GM21390 (cell line): Measurements from ENCODE around the gene PPP2R3C.
"Not testable (repeated sequence)": the region's sequence is repeated elsewhere in the genome, so short reads cannot be mapped to it uniquely, and the experiment has no call there.

ENCODE experiments used
- ATAC-seq: cut with Tn5 transposase; IDR thresholded peaks from one replicate; pipeline ENCODE4 v1.9.1; 2021; ENCODE audit not compliant: unreplicated experiment

Gene PPP2R3C

DNA sequence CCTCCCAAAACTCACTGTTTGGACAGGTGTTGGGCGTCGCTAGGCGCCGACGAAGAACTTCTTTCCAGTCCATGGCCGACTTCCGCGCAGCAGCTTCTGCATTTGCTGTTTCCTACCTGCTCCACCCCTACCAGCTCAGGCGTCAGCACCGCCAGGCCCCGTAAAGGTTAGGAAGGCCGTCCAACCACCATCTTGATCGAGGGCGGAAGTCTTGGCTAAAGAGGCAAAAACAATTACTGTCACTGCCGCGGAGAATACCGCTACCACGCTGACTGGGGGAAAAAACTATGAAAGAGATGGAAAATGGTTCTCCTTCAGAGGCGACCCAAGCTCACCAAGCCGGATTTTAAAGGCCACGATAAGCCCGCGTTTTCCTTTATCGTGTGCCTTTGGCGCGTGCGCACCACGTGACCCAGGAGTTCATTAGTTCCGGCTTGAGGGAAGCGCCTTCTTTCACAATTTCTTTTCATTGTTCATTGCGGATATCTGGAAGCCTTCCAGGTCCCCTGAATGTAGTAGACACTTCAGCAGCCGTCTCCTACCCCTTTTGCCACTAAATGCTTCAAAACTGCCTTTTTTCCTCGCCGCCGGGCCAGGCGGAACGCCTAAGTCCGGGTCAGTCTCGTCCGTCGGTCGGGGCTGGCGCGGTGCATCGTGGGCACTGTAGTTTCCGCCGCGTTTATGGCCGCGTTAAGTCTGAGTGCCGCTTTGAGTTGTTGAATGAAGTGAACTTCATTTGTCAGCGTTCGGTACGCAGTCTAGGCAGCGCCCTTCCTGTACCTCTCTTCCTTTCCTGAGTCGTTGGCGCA is at the start of gene PPP2R3C, which contains the start of gene PRORP:
Gene PPP2R3C (minus strand): TSS at position 104 of the 809 bp plus-strand sequence. CDS start 31 bp downstream, at position 73.
Gene PRORP (plus strand): TSS at position 666 of the 809 bp plus-strand sequence. CDS start 694 bp downstream, outside the sequence.
- peak; percentile 85 for ATAC-seq

DNA sequence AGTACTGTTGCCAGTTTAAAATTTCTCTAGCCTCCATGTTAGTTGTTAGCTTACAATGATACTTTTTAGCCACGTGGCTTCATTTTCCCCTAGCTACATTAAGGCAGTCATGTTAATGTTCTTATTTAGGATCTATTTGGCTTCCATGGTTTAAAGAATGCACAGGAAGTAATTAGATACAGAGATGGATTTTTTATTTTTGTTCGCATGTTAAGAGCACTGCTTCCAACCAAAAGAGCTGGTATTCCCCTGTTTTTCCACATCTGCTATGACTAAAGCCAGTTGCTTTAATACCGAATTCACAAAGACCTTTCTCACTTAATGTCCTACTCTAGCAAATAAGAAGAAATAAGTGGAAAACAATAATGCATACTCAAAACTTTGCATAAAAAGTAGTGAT is 45.7 kb upstream of the PPP2R3C start:
- ATAC-seq = no peak

DNA sequence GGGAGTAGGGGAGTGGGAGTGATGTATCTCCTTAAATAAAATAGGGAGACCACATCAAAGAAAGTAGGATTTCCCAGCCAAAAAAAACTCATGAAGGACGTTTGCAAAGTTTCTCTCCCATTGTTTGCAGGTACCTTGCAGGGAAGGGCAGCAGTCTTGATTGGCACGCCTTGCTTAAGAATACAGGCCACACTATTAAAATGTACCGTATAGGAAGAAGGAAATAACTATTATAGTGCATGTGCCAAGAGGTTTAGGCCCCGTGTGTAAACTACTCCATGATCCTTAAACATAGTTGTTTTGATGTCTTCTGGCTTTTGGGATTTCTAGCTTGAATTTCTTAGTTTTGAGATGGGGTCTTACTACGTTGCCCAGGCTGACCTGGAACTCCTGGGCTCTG is 43.1 kb upstream of the PPP2R3C start:
- no peak for ATAC-seq

DNA sequence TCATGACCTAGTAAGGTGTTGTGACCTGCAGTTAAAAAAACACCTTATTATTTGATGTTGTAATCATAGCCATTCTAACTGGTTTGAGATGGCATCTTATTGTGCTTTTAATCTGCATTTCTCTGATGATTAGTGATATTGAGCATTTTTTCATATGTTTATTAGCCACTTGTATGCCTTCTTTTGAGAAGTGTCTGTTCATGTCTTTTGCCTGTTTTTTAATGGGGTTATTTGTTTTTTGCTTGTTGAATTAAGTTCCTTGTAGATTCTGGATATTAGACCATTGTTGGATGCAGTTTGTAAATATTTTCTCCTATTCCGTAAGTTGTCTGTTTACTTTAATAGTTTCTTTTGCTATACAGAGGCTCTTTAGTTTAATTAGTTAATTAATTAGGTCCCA is 41.6 kb upstream of the PPP2R3C start:
- no peak for ATAC-seq

DNA sequence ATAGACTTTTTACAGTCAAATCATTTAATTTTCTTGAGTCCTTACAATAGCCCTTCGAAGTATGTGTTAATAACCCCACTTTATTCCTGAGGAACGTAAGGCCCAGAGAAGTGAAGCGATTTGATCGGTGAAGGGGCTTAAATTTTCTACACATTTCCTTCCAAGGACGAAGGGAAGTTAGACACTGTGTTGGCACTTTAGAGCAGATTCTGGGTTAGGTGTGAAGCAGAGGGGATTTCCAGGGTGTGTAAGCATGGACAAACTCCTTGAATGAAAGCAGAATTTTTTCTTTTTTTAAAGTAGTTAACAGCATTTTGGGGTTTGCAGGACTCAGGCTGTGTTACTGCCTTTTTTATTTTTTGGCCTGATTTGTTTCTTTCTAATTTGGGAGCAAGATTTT is 39.4 kb upstream of the PPP2R3C start:
- ATAC-seq = no peak

DNA sequence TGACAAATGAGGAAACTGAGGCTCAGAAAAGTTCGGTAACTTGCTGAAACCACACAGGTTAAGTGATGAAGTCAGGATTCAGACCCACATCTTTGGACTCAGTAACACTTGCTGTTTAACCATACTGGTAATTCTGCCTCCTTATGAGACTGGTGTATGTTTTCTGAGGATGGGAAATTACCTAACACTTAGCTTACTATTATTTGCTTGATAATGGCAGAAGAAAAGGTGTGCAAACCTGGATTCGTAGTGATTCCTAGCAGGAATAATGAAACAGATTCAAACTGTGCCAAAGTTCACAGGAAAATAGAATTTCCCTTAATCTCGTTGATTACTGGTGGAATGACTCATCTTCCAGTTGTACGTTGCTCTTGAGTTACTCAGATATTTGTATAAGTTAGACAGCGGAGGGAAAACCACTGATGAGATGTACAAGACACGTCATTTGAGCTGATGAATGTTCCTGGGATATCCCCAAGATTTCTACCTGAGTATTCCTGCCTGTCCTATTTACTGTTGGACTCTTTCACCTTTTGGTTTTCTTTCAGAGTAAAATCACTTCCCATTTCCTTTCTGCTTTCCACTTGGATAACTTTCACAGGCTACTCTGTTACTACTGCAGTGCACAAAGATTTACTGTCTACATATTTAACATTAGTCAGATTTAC is 38.1 kb upstream of the PPP2R3C start:
- ATAC-seq = no peak

DNA sequence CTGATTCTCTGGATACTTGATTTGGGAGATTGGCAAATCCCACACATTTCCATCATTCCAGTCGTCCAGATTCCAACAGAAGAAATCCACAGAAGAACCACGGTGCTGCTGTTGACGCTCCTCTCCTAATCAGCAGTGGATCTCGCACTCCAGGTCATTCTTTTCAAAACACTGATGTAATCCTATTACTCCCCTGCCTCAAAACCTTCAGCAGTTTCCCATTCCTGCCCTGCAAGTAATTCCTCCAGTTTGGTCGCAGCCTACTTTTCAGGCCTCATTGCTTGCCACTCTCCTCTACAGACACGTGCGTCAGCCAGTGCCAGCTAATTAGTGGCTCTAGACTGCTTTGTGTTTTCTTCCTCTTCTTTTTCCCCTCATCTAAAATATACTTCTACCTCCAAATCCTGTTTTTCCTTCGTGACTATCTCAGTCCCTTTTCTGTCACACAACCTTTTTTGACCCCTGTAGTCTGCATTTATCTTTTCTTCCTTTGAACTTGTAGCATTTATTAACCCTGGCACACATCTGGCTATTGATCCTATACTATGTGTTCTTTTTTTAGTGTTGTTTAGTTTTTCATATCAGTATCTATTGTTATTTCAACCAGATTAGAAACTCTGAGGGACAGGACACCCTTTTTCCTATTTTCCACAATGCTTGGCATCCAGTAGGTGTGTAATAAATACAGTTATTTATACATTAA is 37.3 kb upstream of the PPP2R3C start:
- ATAC-seq = no peak

DNA sequence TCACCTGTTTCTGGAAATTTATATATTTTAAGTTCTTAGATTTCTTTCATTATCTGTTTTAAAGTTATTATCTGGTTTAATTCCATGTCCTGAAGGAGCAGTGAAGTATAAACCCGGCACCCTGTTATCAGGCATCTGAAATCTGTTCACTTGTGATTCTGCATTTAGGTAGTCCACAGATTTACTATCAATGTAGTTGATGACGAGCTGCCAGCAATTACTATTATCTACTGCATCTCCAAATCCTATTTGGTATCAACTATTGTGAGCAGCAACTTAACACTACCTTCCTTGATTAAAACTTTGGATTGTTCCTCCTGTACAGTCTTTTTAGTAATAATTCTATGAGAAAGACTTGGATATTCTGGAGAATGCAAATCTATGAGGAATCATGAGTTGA is 36.7 kb upstream of the PPP2R3C start:
- no peak for ATAC-seq

DNA sequence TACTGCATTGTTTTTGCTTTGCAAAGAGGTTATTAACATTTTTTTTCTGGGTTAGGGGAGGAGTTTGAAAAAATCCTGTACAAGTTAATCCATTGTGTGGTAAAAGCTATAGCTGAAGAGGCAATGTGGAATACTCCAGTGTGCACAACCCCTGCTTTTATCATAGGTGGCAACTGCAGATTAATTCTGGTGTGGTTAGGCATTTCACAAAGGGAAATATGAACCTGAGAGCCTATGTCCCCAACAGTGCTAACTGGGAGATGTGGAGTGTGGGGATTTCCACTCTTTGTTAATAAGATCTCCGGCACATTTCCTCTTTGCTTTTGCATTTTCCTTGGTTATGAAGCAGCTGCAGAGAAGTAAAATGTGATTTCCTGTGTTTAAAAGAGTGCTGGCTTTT is 34.2 kb upstream of the PPP2R3C start:
- no peak for ATAC-seq

DNA sequence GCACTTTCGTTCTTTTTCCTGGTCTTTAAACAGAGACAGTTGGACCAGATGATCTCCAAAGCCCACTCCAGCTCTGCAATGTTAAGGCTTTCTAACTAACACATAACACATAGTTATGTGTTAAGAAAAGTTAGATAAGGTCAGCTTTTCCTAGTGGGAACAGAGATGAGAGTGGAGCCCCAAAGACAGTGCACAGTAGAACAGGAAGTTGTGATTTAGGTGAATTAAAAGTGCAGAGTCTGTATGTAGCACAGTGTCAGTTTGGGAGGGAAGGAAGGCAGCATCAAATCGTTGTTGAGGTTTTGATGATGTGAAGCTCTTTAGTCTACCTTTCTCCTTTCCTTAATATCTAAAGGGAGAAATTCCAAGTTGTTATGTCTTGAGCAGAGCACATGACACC is 32.2 kb upstream of the PPP2R3C start:
- no peak for ATAC-seq

DNA sequence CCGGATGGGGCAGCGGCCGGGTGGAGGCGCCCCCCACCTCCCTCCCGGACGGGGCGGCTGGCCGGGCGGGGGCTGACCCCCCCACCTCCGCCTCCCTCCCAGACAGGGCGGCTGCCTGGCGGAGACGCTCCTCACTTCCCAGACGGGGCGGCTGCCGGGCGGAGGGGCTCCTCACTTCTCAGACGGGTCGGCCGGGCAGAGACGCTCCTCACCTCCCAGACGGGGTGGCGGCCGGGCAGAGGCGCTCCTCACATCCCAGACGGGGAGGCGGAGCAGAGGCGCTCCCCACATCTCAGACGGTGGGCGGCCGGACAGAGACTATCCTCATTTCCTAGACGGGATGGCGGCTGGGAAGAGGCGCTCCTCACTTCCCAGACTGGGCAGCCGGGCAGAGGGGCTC is 30.7 kb upstream of the PPP2R3C start:
- ATAC-seq = not testable (repeated sequence)

DNA sequence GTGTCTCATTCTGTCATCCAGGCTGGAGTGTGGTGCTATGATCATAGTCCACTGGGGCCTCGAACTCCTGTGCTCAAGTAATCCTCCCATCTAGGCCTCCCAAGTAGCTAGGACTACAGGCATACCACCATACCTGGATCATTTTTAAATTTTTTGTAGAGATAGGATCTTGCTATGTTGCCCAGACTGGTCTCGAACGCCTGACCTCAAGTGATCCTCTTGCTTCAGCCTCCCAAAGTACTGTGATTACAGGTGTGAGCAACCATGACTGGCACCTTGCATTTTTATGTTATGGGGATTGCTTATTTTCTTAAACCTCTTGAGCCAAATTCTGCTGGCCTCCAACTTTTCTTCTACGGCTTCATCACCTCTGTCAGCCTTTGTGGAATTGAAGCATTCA is 27.4 kb upstream of the PPP2R3C start:
- no peak for ATAC-seq

DNA sequence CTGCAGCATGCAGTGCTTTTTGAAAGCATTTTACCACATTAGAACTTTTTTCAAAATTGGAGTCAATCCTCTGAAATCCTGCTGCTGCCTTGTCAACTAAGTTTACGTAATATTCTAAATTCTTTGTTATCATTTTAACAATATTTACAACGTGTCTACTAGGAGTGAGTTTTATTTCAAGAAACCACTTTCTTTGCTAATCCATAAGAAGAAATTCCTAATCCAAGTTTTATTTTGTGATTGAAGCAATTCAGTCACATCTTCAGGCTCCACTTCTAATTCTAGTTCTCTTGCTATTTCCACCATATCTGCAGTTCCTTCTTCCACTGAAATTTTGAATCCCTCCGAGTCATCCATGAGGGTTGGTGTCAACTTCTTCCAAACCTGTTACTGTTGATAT is 25.9 kb upstream of the PPP2R3C start:
- no peak for ATAC-seq

DNA sequence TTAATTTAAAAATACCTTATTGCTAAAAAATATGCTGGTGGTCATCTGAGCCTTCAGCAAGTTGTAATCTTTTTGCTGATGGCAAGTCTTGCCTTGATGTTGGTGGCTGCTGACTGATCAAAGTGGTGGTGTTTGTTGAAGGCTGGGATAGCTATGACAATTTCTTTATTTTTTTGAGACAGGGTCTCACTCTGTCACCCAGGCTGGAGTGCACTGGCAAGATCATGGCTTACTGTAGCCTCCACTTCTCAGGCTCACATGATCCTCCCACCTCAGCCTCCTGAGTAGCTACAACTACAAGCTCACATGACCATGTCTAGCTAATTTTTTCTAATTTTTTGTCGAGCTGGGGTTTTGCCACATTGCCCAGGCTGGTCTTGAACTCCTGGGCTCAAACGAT is 25.4 kb upstream of the PPP2R3C start:
- no peak for ATAC-seq

DNA sequence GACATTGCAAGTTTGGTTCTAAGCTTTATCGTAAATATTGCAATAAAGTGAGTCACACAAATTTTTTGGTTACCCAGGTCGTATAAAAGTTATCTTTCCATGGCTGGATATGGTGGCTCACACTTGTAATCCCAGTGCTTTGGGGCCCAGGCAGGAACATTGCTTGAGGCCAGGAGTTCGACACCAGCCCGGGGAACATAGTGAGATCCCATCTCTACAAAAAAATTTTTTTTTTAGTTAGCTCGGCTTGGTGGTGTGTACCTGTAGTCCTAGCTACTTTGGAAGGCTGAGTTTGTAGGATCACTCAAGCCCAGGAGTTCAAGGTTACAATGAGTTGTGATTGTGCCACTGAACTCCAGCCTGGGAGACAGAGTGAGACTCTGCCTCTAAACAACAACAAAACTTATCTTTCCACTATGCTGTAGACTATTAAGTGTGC is 24.9 kb upstream of the PPP2R3C start:
- no peak for ATAC-seq

DNA sequence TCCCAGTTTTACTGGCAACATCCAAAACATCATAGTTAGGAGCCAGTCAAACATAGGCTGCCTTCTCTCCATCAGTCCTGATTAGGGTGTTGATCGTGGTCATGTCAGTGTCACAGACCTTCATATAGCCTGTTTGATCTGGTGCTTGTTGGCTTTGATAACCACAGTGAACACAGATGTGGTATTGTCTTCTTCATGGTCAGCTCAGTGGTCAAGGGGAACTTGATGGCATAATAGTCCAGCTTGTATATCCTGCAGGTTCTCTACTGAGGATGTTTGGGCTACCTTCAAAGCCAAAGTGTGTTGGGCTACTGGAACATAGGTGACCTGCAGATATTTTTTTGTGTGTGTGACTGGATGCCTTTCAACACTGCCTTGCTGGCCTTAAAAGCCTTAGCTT is 22.2 kb upstream of the PPP2R3C start:
- no peak for ATAC-seq

DNA sequence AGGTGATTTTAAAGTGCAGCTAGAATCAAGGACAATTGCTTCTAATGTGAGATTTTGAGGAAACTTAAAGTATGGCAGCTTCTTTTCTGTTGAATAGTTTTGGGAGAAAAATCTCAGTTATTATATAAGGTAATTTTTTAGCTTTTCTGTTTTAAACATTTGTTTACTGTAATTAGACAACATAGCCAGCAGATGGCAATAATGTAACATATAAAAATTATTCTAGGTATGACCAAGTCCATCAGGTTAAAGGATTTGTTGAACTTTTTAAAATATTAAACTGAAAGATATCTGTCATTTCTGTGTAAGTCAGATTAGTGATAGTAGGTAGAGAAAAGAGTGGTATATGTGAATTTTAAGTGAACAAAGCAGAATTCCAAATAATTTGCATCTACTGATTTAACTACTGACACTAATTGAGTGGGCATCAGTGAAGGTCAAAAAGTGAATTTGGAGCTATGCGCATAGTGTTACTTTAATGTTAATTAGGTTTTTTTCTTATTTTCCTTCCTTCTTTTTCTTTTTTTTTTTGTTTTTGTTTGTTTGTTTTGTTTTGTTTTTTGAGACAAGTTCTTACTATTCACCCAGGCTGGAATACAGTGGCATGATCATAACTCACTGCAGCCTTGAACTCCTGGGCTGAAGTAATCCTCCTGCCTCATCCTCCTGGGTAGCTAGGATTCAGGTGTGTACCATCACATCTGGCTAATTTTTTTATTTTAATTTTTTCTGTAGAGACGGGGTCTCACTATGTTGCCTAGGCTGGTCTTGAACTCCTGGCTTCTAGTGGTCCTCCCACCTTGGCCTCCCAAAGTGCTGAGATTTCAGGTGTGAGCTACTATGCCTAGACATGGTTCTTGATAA is 19.2 kb upstream of the PPP2R3C start:
- no peak for ATAC-seq

DNA sequence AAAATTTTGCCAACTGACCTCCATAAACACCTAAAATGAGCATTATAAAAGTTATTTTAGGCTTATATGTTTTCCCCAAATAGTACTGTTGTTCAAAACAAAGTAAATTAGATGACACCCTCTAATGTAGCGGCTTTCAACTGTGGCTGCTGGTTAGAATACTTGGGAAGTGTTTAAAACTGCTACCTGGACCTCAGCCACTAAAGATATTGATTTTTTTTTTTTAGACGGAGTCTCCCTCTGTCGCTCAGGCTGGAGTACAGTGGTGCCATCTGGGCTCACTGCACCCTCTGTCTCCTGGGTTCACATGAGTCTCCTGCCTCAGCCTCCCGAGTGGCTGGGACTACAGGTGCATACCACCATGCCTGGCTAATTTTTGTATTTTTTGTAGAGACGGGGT is 16.8 kb upstream of the PPP2R3C start:
- ATAC-seq = no peak

DNA sequence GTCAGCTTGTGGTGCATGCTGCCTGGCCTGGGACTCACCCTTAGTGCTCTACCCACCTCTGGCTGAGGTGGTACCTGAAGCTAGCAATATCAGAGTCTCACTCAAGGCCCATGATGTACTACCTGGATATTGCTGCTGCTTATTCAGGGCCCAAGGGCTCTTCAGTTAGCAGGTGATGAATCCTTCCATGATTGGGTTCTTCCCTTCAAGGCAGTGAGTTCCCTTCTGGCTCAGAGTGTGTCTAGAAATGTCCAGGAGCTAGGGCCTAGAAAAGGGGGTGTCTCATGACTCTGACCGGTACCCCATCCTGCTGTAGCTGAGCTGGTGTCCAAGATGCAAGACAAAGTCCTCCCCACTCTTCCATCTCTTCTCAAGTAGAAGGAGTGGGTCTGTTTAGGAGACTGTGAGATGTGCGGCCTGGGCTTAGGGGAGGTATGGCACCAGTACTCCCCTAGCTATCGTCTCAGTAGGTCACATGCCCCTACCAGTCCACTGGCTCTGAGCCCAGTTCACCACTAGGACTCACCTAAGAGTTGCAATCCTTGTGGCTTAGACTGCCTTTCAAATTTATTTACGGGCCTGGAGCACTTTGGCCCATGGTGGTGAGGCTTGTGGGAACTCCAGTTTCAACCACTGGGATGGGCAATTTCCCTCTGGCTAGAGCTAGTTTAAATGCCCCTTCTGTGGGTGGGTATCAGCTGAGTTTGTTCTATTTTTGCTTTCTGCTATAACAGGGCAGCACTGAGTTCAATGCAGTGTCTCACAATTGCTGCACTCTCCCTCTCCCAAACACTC is 12.7 kb upstream of the PPP2R3C start:
- ATAC-seq = no peak
